Lung (tissue), 12 donors: ENCODE measurements around the gene ATP8A1. TPM values are rescaled to one million over a fixed set of nuclear protein-coding genes. Genes with fewer than 3 reads are reported as not detected.
A peak's percentile ranks its signal among the peaks of the same experiment; 100 is the strongest.
"Not testable (repeated sequence)": the region's sequence is repeated elsewhere in the genome, so short reads cannot be mapped to it uniquely, and the experiment has no call there.

Experiments used
- ATAC-seq: fragments of 200-7000 bp; cut with Tn5 transposase; one replicate; pipeline ENCODE4 v1.9.1; 2020; ENCODE audit warnings: moderate number of reproducible peaks; ENCODE audit not compliant: insufficient read depth, low FRiP score
- DNase-seq, 3 donors: peaks; one replicate each; pipeline ENCODE4 v3.0.0-alpha.2; 2013 to 2017
- H3K27ac ChIP-seq, 2 donors: one replicate each; pipeline ENCODE4 v1.5.1; 2013; ENCODE audit warnings: mild to moderate bottlenecking in 2 of 2, moderate library complexity in 2 of 2, control low read depth in 1 of 2, inconsistent platforms in 1 of 2, low read depth in 1 of 2, low read length in 1 of 2
- H3K27me3 ChIP-seq, 3 donors: one replicate each; pipeline ENCODE4 v1.5.1; 2013; ENCODE audit warnings: low read length in 2 of 3; ENCODE audit not compliant: control insufficient read depth in 3 of 3, insufficient read depth in 3 of 3
- H3K36me3 ChIP-seq, 4 donors: one replicate each; pipeline ENCODE4 v1.5.1; 2013; ENCODE audit warnings: low read length in 4 of 4, mild to moderate bottlenecking in 1 of 4, moderate library complexity in 1 of 4; ENCODE audit not compliant: control insufficient read depth in 4 of 4, insufficient read depth in 4 of 4
- H3K4me1 ChIP-seq, 5 donors: one replicate each; pipeline ENCODE4 v1.5.1; 2013; ENCODE audit warnings: low read length in 5 of 5, mild to moderate bottlenecking in 2 of 5, moderate library complexity in 1 of 5; ENCODE audit not compliant: control insufficient read depth in 5 of 5, insufficient read depth in 5 of 5
- H3K4me3 ChIP-seq: one replicate; pipeline ENCODE4 v1.5.1; 2013; ENCODE audit warnings: mild to moderate bottlenecking, control low read depth, moderate library complexity
- H3K9ac ChIP-seq, 2 donors: one replicate each; pipeline ENCODE4 v1.5.1; 2013; ENCODE audit warnings: low read length in 2 of 2, control low read depth in 1 of 2; ENCODE audit not compliant: insufficient read depth in 1 of 2
- H3K9me3 ChIP-seq, 4 donors: one replicate each; pipeline ENCODE4 v1.5.1; 2013; ENCODE audit warnings: low read length in 3 of 4, mild to moderate bottlenecking in 1 of 4, moderate library complexity in 1 of 4; ENCODE audit not compliant: control insufficient read depth in 4 of 4, insufficient read depth in 3 of 4
- WGBS, 2 donors: extraction: QIAGEN DNeasy Blood & Tissue Kit; methylation state at CpG; one replicate each; pipeline ENCODE4 v1.1.7; 2013; 5-methylcytosine and 5-hydroxymethylcytosine counted together
- polyA plus RNA-seq, 2 donors: library from polyadenylated mRNA; stranded (reverse); fragments of 200-250 nt; gene quantifications; one replicate each; pipeline ENCODE4 v1.2.1, GENCODE V29; 2013
- total RNA-seq, 2 donors: library from RNA; depleted of rRNA in 1 of 2; stranded (reverse); fragments of >200 nt in 1 of 2; gene quantifications; one replicate each; pipeline ENCODE4 v1.2.1, GENCODE V29; 2014 to 2021
- TF ChIP-seq, protein P1 (sequence below): IDR thresholded peaks from 2 replicates; pipeline ENCODE4 v1.5.1; 2012; ENCODE audit warnings: mild to moderate bottlenecking; ENCODE audit errors: control extremely low read depth, extremely low read depth
- donor health status: control.
- donor health status: control.
- donor health status: Bipolar disorder and iron deficiency.
- donor health status: healthy.
- donor health status: DM: yes; HTN: yes; CAD: no.

Gene ATP8A1
- total and polyA plus RNA-seq, 4 donors: 13.8 to 297 (median 48.9) TPM

DNA sequence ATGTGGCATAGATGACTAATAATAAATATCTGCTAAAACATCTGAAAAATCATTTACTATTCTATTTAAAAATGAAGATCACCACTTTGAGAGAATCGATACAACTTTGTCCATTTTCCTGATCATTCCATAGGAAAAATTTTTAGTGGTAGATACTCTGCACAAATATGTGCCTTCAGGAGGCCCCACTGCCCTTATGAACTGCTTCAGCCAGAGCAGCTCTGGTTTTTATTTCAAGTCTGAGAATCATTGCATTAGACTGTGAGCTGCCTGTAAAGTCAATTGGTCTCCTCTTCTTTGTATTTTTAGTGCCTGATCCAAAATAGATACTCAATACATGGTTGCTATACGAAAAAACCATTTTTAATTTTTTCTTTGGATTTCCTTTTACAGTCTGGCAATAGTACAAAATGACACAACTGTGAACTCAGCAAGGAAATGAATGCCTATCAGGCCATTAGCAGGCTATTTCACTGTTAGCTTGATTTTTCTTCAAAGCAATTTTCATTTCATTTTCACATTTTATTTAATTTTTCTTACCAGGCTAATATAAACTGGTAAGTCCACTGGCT lies 190.5 kb downstream of the ATP8A1 start:
- H3K27me3 ChIP-seq: no peaks in the 10 kb centered on the region
- 84 to 85% methylated on average over 2 of the region's 2 CpGs for WGBS, 2 donors
- no peaks in the 10 kb centered on the region for H3K4me1 ChIP-seq
- H3K9me3 ChIP-seq: peaks cover 0 to 4% (median 0%) of the 10 kb centered on the region in 4 donors
- peak in 2 of 3 donors; percentile 38 to 40 for DNase-seq
- no peak for ATAC-seq
- H3K36me3 ChIP-seq: peaks cover 0 to 9% (median 0%) of the 10 kb centered on the region in 4 donors
- no peak overlapping the region for H3K27ac ChIP-seq
- H3K4me3 ChIP-seq: no peak overlapping the region
- no peak overlapping the region for H3K9ac ChIP-seq
- TF ChIP-seq, protein P1, sequence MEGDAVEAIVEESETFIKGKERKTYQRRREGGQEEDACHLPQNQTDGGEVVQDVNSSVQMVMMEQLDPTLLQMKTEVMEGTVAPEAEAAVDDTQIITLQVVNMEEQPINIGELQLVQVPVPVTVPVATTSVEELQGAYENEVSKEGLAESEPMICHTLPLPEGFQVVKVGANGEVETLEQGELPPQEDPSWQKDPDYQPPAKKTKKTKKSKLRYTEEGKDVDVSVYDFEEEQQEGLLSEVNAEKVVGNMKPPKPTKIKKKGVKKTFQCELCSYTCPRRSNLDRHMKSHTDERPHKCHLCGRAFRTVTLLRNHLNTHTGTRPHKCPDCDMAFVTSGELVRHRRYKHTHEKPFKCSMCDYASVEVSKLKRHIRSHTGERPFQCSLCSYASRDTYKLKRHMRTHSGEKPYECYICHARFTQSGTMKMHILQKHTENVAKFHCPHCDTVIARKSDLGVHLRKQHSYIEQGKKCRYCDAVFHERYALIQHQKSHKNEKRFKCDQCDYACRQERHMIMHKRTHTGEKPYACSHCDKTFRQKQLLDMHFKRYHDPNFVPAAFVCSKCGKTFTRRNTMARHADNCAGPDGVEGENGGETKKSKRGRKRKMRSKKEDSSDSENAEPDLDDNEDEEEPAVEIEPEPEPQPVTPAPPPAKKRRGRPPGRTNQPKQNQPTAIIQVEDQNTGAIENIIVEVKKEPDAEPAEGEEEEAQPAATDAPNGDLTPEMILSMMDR: no peak

DNA sequence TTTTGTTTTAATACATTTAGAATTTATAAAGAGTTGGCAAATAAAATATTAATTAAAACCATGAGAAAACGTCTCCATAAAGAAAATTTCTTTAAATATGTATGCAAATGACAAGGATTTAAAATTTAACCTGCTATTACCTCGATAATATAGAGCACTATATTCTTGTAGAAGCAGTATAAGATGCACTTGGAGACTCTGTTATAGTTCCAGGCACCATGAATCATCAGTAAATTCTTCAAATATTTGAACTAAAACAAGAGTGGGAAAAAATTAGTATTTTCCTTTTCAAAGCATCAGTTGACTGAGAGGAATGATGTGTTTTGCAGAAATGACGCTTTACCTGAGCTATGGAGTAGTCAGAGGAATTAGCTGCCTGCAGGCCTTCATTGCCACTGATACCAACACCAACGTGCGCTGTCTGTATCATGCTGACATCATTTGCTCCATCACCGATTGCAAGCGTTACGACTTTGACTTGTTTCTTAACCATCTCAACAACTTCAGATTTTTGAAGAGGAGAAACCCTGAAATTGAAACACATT lies 192.3 kb downstream of the ATP8A1 start:
- no peaks in the 10 kb centered on the region for H3K4me1 ChIP-seq
- ATAC-seq (no peak), DNase-seq (no peak)
- H3K9ac ChIP-seq: no peak overlapping the region
- H3K36me3 ChIP-seq: peaks cover 0 to 9% (median 0%) of the 10 kb centered on the region in 4 donors
- H3K4me3 ChIP-seq: no peak overlapping the region
- H3K27me3 ChIP-seq: no peaks in the 10 kb centered on the region
- TF ChIP-seq, protein P1: no peak
- WGBS, 2 donors: 91 to 92% methylated on average over 8 of the region's 8 CpGs
- no peak overlapping the region for H3K27ac ChIP-seq
- peaks cover 0 to 4% (median 0%) of the 10 kb centered on the region in 4 donors for H3K9me3 ChIP-seq

DNA sequence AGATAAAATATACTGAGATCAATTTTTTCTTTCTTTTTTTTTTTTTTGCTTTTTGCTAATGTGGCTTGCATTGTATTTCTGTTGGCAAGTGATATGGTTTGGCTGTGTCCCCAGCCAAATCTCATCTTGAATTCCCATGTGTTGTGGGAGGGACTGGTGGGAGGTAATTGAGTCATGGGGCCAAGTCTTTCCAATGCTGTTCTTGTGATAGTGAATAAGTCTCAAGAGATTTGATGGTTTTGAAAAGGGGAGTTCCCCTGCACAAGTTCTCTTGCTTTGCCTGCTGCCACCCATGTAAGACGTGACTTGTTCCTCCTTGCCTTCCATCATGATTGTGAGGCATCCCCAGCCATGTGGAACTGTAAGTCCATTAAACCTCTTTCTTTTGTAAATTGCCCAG lies 195.7 kb downstream of the ATP8A1 start:
- not testable (repeated sequence) for H3K9me3 ChIP-seq, H3K4me1 ChIP-seq, H3K27ac ChIP-seq, H3K9ac ChIP-seq, H3K27me3 ChIP-seq, DNase-seq, H3K4me3 ChIP-seq, H3K36me3 ChIP-seq, ATAC-seq
- WGBS, 2 donors: 89 to 90% methylated on average over 1 of the region's 1 CpG

DNA sequence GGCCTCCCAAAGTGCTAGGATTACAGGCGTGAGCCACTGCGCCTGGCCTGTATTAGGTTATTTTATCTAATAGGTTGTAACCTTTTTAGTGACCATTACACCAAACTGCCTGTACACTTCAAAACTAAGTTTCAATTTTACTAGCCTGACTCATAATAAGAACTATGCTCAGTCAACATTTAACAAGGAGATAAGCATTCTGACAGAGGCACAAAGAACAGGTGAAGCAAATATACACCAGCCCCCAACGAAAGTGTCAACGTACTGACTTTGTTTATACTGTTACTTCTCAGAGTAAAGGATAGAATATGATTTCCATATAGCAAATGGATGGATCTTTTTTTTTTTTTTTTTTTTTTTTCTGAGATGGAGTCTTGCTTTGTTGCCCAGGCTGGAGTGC lies 196.9 kb downstream of the ATP8A1 start:
- TF ChIP-seq, protein P1: no peak
- no peak overlapping the region for H3K27ac ChIP-seq
- no peaks in the 10 kb centered on the region for H3K4me1 ChIP-seq
- no peak for ATAC-seq
- no peak overlapping the region for H3K4me3 ChIP-seq
- peaks cover 0 to 4% (median 0%) of the 10 kb centered on the region in 4 donors for H3K9me3 ChIP-seq
- H3K27me3 ChIP-seq: no peaks in the 10 kb centered on the region
- H3K36me3 ChIP-seq: peaks cover 0 to 8% (median under 1%) of the 10 kb centered on the region in 4 donors
- WGBS, 2 donors: 61 to 92% methylated on average over 4 of the region's 4 CpGs
- H3K9ac ChIP-seq: no peak overlapping the region
- DNase-seq: no peak
